Stimulated activated effector memory CD8-positive, alpha-beta T cell treated with anti-CD3 and anti-CD28 coated beads, Interleukin-12 subunit alpha, Interleukin-12 subunit beta, amount 100 ng/mL, for 72 hours (primary cell): Measurements from ENCODE around the gene MMAB.
A peak's percentile ranks its signal among the peaks of the same experiment; 100 is the strongest.

Source experiments
- ATAC-seq: fragments of 150-1000 bp; cut with Tn5 transposase; 2 replicates; pipeline ENCODE4 v1.10.0; 2021
- DNase-seq, 2 donors: peaks; one replicate each; pipeline ENCODE4 v3.0.0; 2021 to 2022; ENCODE audit warnings: low spot score in 2 of 2
- H3K27ac Mint-ChIP-seq: one replicate; pipeline ENCODE4 v1.8.0; 2022; ENCODE audit warnings: mild to moderate bottlenecking, mixed read lengths
- H3K36me3 Mint-ChIP-seq: one replicate; pipeline ENCODE4 v1.8.0; 2022; ENCODE audit warnings: mild to moderate bottlenecking, mixed read lengths
- H3K4me1 Mint-ChIP-seq: one replicate; pipeline ENCODE4 v1.8.0; 2022; ENCODE audit warnings: mixed read lengths
- H3K4me3 Mint-ChIP-seq: one replicate; pipeline ENCODE4 v1.8.0; 2022; ENCODE audit warnings: mild to moderate bottlenecking, mixed read lengths
- H3K9me3 Mint-ChIP-seq: one replicate; pipeline ENCODE4 v1.8.0; 2022; ENCODE audit warnings: mixed read lengths

MMAB gene

DNA sequence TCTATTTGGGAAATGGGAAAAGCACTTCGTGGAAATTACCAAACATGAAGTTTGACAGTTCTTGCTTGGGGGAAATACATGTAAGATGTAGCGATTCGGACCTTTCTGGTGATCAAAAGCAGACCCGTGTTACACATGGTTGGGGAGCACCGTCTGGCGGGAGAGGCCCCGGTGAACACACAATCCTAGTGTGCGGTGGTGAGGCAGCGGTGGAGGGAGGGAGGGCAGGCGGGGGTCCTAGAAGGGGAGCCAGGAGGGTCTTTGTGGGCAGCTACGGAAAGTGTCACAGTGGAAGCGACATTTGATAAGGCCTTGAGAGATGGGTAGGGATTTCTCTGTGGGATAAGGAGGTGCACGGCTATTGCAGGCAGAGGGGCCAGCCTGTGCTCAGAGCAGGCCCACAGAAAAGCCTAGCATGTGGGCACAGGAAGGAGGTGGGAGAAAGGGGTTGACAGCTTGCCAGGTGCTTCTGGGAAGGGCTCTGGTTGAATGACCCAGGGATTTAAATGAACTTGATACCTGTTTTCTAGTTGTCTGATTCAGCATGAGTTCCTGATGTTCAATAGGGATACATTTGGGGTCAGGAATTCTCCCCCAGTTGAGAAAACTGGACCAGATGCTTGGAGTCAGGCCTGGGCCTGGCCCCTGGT is 7.5 kb upstream of the MMAB start:
- ATAC-seq: no peak
- H3K36me3 Mint-ChIP-seq: peaks cover 65% of the 10 kb centered on the region

DNA sequence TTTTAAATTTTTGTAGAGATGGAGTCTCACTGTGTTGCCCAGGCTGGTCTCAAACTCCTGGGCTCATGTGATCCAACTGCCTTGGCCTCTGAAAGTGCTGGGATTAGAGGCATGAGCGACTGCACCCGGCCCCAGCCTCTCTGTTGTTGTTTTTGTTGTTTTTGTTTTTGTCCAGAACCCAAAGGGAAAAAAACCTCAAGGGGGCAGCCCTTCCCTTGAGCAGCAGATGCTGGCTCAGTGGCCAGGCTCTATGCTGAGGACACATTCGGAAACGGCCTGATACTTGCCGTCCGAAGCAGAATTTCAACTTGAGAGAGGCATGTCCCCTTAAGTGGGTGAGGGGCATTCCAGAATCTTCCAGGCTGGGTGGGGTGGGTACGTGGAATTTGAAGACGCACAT is 7.0 kb upstream of the MMAB start:
- H3K36me3 Mint-ChIP-seq: peaks cover 62% of the 10 kb centered on the region
- no peak for ATAC-seq
- H3K9me3 Mint-ChIP-seq: no peaks in the 10 kb centered on the region
- H3K4me1 Mint-ChIP-seq: no peaks in the 10 kb centered on the region
- no peak overlapping the region for H3K27ac Mint-ChIP-seq
- H3K4me3 Mint-ChIP-seq: no peak overlapping the region
- no peak for DNase-seq

More for the DNA sequence above, 7.5 kb upstream of the MMAB start:
- Mint-ChIP-seq H3K4me1 (no peaks in the 10 kb centered on the region), H3K9me3 (no peaks in the 10 kb centered on the region), H3K27ac (no peak overlapping the region), H3K4me3 (no peak overlapping the region)
- no peak for DNase-seq

DNA sequence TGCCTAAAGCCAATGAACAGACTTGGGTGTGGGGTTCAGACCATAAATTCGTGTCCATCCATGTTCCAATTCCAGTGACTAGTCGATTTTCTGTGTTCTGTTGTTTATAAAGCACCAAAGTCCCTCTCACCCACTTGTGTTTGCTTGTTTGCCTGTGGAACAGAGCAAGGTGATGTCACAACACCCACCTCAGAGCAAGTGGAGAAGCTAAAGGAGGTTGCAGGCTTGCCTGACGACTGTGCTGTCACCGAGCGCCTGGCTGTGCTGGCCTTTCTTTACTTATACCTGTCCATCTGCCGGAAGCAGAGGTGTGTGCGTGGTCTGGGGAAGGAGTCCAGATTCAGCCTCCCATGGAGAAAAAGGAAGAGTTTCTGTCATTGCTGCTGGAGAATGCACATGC is 6.3 kb upstream of the MMAB start:
- H3K36me3 Mint-ChIP-seq: peaks cover 58% of the 10 kb centered on the region
- H3K27ac Mint-ChIP-seq: no peak overlapping the region
- DNase-seq: no peak
- peaks cover 5% of the 10 kb centered on the region for H3K4me1 Mint-ChIP-seq
- H3K9me3 Mint-ChIP-seq: no peaks in the 10 kb centered on the region
- no peak for ATAC-seq
- no peak overlapping the region for H3K4me3 Mint-ChIP-seq

DNA sequence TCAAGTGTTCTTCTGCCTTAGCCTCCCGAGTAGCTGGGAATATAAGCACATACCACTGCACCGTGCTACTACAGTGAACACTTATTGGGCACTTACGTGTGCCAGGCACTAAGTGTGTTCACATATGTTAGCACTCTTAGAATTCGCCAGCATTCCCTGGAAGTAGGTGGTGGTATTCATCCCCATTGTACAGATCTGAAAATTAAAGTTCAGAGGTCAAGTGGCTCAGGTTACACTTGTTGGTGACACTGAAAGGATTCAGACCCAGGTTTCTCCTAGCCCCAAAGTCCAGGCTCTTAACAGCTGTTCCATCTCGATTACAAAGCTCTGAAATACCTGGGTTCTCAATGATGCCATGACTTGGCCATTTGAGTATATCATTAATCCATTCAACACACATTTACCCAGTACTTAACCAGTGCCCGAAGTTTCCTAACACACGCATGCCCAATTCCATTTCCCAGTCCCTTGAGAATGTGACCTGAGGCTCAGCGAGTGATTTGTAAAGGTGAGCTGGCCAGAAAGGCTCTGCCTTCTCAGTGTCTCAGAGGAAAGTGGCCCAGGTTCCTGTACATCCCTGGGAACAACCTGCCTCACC is 5.1 kb upstream of the MMAB start:
- Mint-ChIP-seq H3K27ac (no peak overlapping the region), H3K9me3 (no peaks in the 10 kb centered on the region), H3K4me3 (no peak overlapping the region), H3K36me3 (peaks cover 60% of the 10 kb centered on the region), H3K4me1 (peaks cover 13% of the 10 kb centered on the region)
- DNase-seq (no peak), ATAC-seq (no peak)

DNA sequence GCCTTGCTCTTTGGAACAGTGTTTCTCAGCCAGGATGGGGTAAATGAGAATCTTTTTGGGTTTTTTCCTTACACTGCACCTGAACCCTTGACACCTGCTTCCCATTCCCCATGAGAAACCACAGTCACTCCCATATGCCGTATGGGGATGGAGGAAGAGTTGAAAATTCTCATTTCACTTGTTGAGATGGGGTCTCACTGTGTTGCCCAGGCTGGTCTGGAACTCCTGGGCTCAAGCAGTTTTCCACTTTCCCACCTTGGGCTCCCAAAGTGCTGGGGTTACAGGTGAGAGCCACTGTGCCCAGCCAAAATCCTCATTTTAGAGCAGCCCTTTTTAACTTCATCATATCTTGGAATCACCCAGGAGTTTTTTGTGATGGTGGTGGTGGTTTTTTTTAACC is 4.0 kb upstream of the MMAB start:
- peaks cover 23% of the 10 kb centered on the region for H3K4me1 Mint-ChIP-seq
- ATAC-seq (no peak), DNase-seq (no peak)
- H3K4me3 Mint-ChIP-seq: no peak overlapping the region
- H3K36me3 Mint-ChIP-seq: peaks cover 68% of the 10 kb centered on the region
- H3K27ac Mint-ChIP-seq: no peak overlapping the region
- no peaks in the 10 kb centered on the region for H3K9me3 Mint-ChIP-seq

DNA sequence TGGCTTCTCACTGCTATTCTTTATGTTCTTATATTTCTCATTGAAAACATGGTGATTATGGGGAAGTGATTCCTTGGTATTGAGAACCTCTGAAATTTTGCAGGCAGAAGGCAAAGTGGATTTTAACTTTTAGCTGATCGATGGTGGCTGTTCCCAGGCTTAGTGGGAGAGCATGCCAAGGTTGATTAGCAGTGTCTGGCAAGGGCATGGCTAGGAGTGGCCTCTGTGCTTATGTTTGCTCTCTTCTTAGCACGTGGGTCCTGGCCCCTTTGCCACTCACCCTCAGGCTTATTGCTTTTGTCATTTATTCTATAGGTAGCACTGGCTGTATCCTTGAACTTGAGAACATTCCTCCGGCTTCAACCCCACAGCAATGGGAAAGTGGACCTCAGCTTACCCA is 2.4 kb upstream of the MMAB start:
- peaks cover 23% of the 10 kb centered on the region for H3K4me1 Mint-ChIP-seq
- DNase-seq (no peak), ATAC-seq (no peak)
- no peaks in the 10 kb centered on the region for H3K9me3 Mint-ChIP-seq
- H3K4me3 Mint-ChIP-seq: no peak overlapping the region
- H3K27ac Mint-ChIP-seq: no peak overlapping the region
- peaks cover 75% of the 10 kb centered on the region for H3K36me3 Mint-ChIP-seq

DNA sequence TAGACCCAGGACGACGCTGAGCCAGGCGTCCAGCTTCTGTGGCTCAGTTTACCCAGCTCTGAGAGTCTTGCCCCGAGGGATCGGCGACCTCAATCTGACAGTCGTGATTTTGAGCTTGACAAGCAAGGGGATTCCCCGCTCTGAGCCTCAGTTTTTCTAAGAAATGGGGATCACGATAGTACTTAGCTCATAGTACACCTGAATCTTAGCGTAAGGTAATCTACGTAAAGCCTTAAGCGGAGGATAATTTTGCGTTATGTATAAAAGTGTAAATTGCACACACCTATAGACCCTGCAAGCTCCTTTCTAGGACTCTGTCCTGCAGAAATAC is 575 bp upstream of the MMAB start:
- Mint-ChIP-seq H3K27ac (peak overlapping the region; percentile 90), H3K36me3 (peaks cover 71% of the 10 kb centered on the region), H3K4me3 (peak overlapping the region; percentile 85), H3K9me3 (no peaks in the 10 kb centered on the region), H3K4me1 (peaks cover 23% of the 10 kb centered on the region)
- ATAC-seq (peak; percentile 5), DNase-seq (no peak)

DNA sequence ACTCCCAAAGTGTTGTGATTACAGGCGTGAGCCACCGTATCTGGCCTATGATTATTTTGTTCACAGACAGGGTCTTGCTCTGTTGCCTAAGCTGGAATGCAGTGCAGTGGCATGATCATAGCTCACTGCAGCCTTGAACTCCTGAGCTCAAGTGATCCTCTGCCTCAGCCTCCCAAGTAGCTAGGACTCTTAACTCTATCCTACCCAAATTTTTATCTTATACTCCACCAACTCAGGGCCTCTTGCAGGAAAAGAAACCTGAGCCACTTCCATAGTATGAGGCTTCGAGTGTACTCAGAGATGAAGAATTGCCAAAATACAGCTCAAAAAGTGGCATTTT is 828 bp downstream of the MMAB start:
- no peak for DNase-seq
- Mint-ChIP-seq H3K9me3 (no peaks in the 10 kb centered on the region), H3K4me3 (peak overlapping the region; percentile 85), H3K4me1 (peaks cover 23% of the 10 kb centered on the region), H3K27ac (peak overlapping the region; percentile 90), H3K36me3 (peaks cover 71% of the 10 kb centered on the region)
- ATAC-seq: no peak

DNA sequence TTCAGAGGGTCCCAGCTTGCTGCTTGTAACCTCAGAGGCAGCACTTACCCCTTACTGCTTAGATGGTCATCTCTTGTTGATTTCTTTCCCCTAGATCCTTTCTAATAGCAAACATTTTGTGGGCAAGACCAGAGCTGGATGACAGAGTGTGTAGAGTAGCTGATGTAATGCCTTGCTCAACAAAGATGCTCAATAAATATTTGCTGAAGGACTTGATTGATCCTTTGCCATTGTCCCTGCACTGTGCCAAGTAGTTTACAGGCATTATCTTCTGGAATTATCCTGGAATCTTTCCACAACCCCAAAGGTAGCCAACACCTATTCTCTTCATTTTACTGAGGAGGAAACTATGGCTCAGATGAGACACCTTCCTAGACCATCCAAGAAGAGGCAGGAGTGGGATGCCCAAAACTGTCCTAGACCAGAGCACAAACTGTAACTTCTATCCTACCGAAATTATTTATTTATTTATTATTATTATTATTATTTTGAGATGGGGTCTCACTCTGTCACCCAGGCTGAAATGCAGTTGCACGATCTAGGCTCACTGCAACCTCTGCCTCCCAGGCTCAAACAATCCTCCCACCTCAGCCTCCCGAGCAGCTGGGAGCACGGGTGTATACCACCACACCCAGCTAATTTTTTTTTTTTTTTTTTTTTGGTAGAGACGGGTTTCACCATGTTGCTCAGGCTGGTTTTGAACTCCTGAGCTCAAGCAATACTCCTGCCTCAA is 1.4 kb downstream of the MMAB start:
- Mint-ChIP-seq H3K27ac (peak overlapping the region; percentile 29), H3K4me3 (peak overlapping the region; percentile 85), H3K4me1 (peaks cover 23% of the 10 kb centered on the region), H3K36me3 (peaks cover 71% of the 10 kb centered on the region), H3K9me3 (no peaks in the 10 kb centered on the region)
- ATAC-seq (no peak), DNase-seq (no peak)

DNA sequence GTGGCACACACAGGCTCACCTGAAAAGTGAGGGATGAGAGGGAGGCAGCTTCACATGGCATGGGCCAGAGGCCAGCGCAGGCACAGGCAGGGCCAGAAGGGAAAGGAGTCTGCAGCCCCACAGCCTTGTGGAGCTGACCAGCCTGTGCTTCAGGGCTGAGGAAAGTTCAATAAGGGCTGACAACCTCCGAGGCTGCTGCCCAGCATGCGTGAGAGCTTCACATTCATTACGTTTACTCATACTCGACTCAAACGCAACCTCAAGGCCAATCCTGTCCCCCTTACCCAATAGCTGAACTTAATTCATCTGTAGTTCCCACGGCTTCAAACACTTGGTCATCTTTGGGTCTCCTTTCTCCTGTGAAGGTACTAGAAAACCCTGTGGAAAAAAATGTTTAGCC is 4.8 kb downstream of the MMAB start:
- Mint-ChIP-seq H3K27ac (no peak overlapping the region), H3K4me3 (no peak overlapping the region), H3K4me1 (peaks cover 10% of the 10 kb centered on the region), H3K36me3 (peaks cover 78% of the 10 kb centered on the region), H3K9me3 (no peaks in the 10 kb centered on the region)
- ATAC-seq (no peak), DNase-seq (no peak)

DNA sequence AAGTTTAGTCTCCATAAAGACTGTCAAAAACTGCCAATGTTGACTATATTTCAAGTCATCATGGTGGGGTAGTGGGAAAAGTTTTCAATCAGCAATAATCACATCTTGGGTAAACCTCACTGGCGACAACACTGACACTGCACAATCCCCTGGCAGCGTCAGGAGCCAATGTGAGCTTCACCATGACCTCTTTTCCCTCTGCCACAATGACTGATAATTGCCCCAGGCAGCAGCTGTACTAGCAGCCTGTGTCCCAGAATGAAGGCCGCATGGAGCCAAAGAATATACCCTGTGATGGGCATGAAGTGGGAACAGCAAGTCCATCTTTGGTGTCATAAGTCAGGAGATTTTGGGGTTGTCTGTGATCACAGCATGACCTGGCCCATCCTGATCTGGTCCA is 5.3 kb downstream of the MMAB start:
- ATAC-seq: no peak
- Mint-ChIP-seq H3K36me3 (peaks cover 73% of the 10 kb centered on the region), H3K9me3 (no peaks in the 10 kb centered on the region), H3K27ac (no peak overlapping the region), H3K4me3 (no peak overlapping the region), H3K4me1 (peaks cover 5% of the 10 kb centered on the region)
- DNase-seq: no peak

DNA sequence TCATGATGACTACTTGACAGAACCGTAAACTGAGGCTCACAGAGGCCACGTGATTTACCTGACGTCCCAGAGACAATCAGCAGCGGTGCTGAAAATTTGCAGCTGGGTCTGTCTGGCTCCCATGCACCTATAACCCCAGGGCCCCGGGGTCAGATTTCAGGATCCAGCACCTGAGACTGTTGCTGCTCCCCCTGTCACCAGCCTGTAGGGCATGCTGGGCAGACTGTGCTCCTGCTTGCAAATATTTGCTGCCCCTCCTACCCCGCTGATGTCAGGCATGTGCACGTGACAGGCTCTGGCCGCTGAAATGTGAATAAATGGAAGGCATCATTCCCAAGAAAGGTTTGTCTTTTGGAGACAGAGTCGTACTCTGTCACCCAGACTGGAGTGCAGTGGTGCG is 6.0 kb downstream of the MMAB start:
- H3K36me3 Mint-ChIP-seq: peaks cover 69% of the 10 kb centered on the region

DNA sequence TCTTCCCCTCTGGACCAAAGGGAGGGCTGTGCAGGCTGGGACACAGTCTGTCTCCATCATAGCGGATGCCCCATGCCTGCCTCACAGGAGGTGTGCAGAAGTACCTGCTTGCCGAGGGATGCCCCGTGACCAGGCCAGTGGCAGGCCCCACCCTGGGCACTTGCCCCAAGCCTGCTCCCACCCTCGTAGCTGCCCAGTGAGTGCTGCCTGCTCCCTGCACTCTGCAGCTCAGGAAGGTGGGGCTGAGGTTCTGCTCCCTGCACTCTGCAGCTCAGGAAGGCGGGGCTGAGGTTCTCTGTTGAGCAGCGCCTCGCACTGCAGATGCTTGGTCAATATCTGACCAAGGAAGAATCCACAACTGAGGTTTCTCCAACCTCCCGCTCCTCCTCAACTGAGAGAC is 6.9 kb downstream of the MMAB start:
- Mint-ChIP-seq H3K36me3 (peaks cover 63% of the 10 kb centered on the region), H3K27ac (no peak overlapping the region)

More for the DNA sequence above, 6.0 kb downstream of the MMAB start:
- Mint-ChIP-seq H3K27ac (no peak overlapping the region), H3K9me3 (peaks cover under 1% of the 10 kb centered on the region), H3K4me3 (no peak overlapping the region), H3K4me1 (no peaks in the 10 kb centered on the region)
- DNase-seq (no peak), ATAC-seq (no peak)

DNA sequence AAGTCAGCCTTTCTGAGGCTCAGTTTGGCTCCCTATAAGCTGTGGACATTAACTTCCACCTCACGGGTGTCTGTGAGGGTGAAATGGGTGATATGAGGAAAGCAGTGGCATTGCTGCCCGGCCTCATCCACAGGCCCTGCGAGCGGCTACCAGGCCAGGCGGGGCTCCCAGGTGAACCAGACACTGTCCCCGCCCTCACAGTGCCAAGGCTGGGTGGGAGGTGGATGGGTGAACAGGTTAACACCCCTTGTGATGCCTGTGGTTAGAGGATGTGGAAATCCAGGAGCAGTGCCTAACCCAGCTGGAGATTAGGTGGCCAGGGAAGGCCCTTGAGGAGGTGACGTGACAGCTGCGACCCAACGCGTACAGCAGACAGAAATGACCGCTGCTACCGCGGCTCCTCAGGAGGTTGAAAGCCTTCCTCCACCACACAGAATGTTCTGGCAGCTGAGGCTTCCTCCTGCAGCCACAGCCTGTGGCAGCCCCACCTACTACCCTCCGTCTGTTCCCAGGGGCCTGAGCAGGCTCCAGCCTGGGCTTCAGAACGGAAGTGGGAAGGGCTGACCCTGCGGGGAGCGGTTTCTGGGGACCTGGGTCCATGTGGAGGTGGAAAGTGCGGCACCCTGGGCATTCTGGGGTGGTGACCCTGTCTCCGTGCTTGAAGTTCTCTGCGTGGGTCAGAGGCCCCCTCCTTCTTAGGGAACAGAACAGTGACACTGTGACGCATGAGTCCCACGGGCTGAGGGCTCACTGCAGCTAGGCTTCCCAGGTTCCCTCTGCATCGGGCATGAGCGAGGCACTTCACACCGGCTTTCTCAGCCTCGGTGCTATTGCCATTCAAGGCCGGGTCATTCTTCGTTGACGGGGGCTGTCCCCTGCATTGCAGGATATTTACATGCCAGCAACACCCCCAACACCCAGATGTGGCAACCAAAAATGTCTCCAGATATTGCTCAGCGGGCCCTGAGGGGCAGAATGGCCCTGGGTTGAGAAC is 9.7 kb downstream of the MMAB start:
- DNase-seq (no peak), ATAC-seq (no peak)
- H3K4me1 Mint-ChIP-seq: no peaks in the 10 kb centered on the region
- no peak overlapping the region for H3K4me3 Mint-ChIP-seq
- H3K27ac Mint-ChIP-seq: no peak overlapping the region
- peaks cover 3% of the 10 kb centered on the region for H3K9me3 Mint-ChIP-seq
- H3K36me3 Mint-ChIP-seq: peaks cover 39% of the 10 kb centered on the region

More for the DNA sequence above, 6.9 kb downstream of the MMAB start:
- Mint-ChIP-seq H3K9me3 (peaks cover 3% of the 10 kb centered on the region), H3K4me1 (no peaks in the 10 kb centered on the region), H3K4me3 (no peak overlapping the region)
- ATAC-seq (no peak), DNase-seq (no peak)

DNA sequence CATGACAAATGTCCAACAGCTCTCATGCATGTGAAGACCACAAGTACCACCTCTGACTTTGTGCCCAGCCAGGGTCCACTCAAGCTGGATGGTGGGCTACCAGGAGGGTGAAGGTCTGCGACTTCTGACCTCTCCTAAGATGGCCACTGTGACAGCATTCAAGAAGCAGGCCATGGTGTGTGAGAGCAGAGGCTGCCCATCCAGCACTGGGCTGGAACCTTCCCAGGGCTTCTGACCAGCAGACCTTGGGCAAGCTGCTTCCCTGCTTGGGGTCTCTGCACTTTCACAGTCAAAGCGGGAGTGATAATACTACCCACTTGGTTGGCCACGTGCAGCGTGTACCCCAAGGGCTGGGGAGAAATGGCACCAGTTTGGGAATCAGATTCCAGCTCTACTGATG is 10.4 kb downstream of the MMAB start:
- no peaks in the 10 kb centered on the region for H3K4me1 Mint-ChIP-seq
- DNase-seq (no peak), ATAC-seq (no peak)
- H3K27ac Mint-ChIP-seq: no peak overlapping the region
- H3K4me3 Mint-ChIP-seq: no peak overlapping the region
- H3K9me3 Mint-ChIP-seq: peaks cover 3% of the 10 kb centered on the region
- peaks cover 32% of the 10 kb centered on the region for H3K36me3 Mint-ChIP-seq
